Measurements from ENCODE around the gene CHPF2.

GRCh38 chr7:151272405-151272804, 40.1 kb downstream of the CHPF2 start:
- no peak for TF ChIP-seq CTCF (IDR thresholded peaks at IDR 0.05)
- TF ChIP-seq POLR2A (IDR thresholded peaks at IDR 0.05): no peak
- no peak for TF ChIP-seq POLR2AphosphoS5 (IDR thresholded peaks at IDR 0.05)

Measured in prostate gland (tissue), 2 donors.